Osteocyte (in vitro differentiated cells): ENCODE data around the gene DDB1. TPM values are rescaled to one million over a fixed set of nuclear protein-coding genes. Genes with fewer than 3 reads are reported as not detected.
A peak's percentile ranks its signal among the peaks of the same experiment; 100 is the strongest.

Source experiments
- DNase-seq: peaks from one replicate; pipeline ENCODE4 v3.0.0; 2021; ENCODE audit warnings: mixed read lengths; ENCODE audit not compliant: unreplicated experiment; ENCODE audit errors: extremely low spot score
- H3K27ac Mint-ChIP-seq: one replicate; pipeline ENCODE4 v1.8.0; 2021; ENCODE audit warnings: mild to moderate bottlenecking, mixed read lengths; ENCODE audit not compliant: unreplicated experiment
- H3K27me3 Mint-ChIP-seq: one replicate; pipeline ENCODE4 v1.8.0; 2021; ENCODE audit warnings: mixed read lengths; ENCODE audit not compliant: unreplicated experiment
- H3K36me3 Mint-ChIP-seq: one replicate; pipeline ENCODE4 v1.8.0; 2021; ENCODE audit warnings: mixed read lengths; ENCODE audit not compliant: unreplicated experiment
- H3K4me1 Mint-ChIP-seq: one replicate; pipeline ENCODE4 v1.8.0; 2021; ENCODE audit warnings: mixed read lengths; ENCODE audit not compliant: unreplicated experiment
- H3K4me3 Mint-ChIP-seq: one replicate; pipeline ENCODE4 v1.8.0; 2021; ENCODE audit warnings: mild to moderate bottlenecking, moderate library complexity, mixed read lengths; ENCODE audit not compliant: unreplicated experiment
- H3K9me3 Mint-ChIP-seq: one replicate; pipeline ENCODE4 v1.8.0; 2021; ENCODE audit warnings: mixed read lengths; ENCODE audit not compliant: unreplicated experiment
- CTCF ChIP-seq: fragments of 200-600 bp; sonication (generic); IDR thresholded peaks from 2 replicates; pipeline ENCODE4 v1.5.0; 2021; ENCODE audit warnings: antibody characterized with exemption, mild to moderate bottlenecking, moderate library complexity
- total RNA-seq: library from RNA; stranded (reverse); gene quantifications from 2 replicates; pipeline ENCODE4 v1.2.1, GENCODE V29; 2021

Gene DDB1
- total RNA-seq, 1 donor from 2014 or later = 266 TPM

- Mint-ChIP-seq H3K4me3 (peak overlapping the region; percentile 98), H3K36me3 (peaks cover 4% of the 10 kb centered on the region), H3K27me3 (no peaks in the 10 kb centered on the region), H3K27ac (peak overlapping the region; percentile 97), H3K9me3 (no peaks in the 10 kb centered on the region), H3K4me1 (peaks cover 31% of the 10 kb centered on the region)
- DNase-seq = no peak
- no peak for TF ChIP-seq CTCF
These were observed 28.4 kb upstream of the DDB1 start for GRCh38 chr11:61361237-61361740.

DNA sequence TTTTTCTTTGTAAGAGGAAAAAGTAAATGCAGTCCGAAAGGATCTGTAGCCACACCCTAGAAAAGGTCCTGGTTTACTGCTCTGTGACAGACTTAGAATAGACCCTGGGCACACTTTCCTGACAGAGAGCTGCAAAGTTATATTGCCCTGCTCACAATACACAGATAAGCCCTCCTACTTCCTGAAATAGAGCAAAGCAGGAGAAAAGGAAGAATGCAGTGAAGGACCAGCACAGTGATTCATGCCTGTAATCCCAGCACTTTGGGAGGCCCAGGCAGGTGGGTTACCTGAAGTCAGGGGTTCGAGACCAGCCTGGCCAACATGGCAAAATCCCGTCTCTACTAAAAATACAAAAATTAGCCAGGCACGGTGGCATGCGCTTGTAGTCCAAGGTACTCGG lies 26.6 kb upstream of the DDB1 start:
- DNase-seq = no peak
- no peak overlapping the region for H3K4me3 Mint-ChIP-seq
- no peak overlapping the region for H3K27ac Mint-ChIP-seq
- H3K36me3 Mint-ChIP-seq = peaks cover 2% of the 10 kb centered on the region
- peaks cover 22% of the 10 kb centered on the region for H3K4me1 Mint-ChIP-seq
- no peaks in the 10 kb centered on the region for H3K27me3 Mint-ChIP-seq
- no peaks in the 10 kb centered on the region for H3K9me3 Mint-ChIP-seq
- no peak for TF ChIP-seq CTCF

- no peaks in the 10 kb centered on the region for H3K27me3 Mint-ChIP-seq
- H3K4me3 Mint-ChIP-seq = no peak overlapping the region
- no peak for DNase-seq
- H3K36me3 Mint-ChIP-seq = peaks cover 2% of the 10 kb centered on the region
- TF ChIP-seq CTCF = no peak
- no peak overlapping the region for H3K27ac Mint-ChIP-seq
- H3K4me1 Mint-ChIP-seq = peaks cover 21% of the 10 kb centered on the region
- H3K9me3 Mint-ChIP-seq = no peaks in the 10 kb centered on the region
These were observed 25.7 kb upstream of the DDB1 start for GRCh38 chr11:61358566-61358965.

DNA sequence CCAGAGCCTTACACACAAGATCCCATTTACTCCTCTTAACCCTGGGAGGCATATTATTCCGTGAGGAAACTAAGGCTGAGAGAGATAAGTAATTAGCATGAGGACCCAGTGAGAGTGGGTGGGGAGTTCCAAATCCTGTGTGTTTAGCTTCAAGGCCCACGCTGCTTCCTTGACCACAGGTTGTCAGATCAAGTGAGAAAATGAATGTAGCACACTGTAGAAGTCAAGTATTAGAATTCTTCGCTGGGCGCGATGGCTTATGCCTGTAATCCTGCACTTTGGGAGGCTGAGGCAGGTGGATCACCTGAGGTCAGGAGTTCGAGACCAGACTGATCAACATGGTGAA lies 25.0 kb upstream of the DDB1 start:
- no peak for DNase-seq
- H3K36me3 Mint-ChIP-seq = peaks cover 9% of the 10 kb centered on the region
- TF ChIP-seq CTCF = no peak
- no peaks in the 10 kb centered on the region for H3K9me3 Mint-ChIP-seq
- no peak overlapping the region for H3K27ac Mint-ChIP-seq
- H3K4me3 Mint-ChIP-seq = no peak overlapping the region
- H3K4me1 Mint-ChIP-seq = peaks cover 15% of the 10 kb centered on the region
- H3K27me3 Mint-ChIP-seq = no peaks in the 10 kb centered on the region

- no peak overlapping the region for H3K4me3 Mint-ChIP-seq
- no peak for DNase-seq
- H3K27ac Mint-ChIP-seq = no peak overlapping the region
These were observed 24.5 kb upstream of the DDB1 start for GRCh38 chr11:61357233-61357893.

More at GRCh38 chr11:61357233-61357893, 24.5 kb upstream of the DDB1 start:
- Mint-ChIP-seq H3K27me3 (no peaks in the 10 kb centered on the region), H3K36me3 (peaks cover 13% of the 10 kb centered on the region), H3K9me3 (no peaks in the 10 kb centered on the region), H3K4me1 (peaks cover 12% of the 10 kb centered on the region)
- no peak for TF ChIP-seq CTCF
